KOPT-K1 (cell line): Measurements from ENCODE around the gene RPS6KL1.

Experiments
- H3K27ac ChIP-seq: fragments of 200-600 bp; sonication (generic); 2 replicates; pipeline ENCODE4 v1.5.1; 2016; ENCODE audit warnings: antibody characterized with exemption, mild to moderate bottlenecking, low read depth, low read length; ENCODE audit not compliant: poor library complexity, severe bottlenecking
- H3K36me3 ChIP-seq: fragments of 200-600 bp; sonication (generic); 2 replicates; pipeline ENCODE4 v1.5.1; 2017; ENCODE audit warnings: antibody characterized with exemption, mild to moderate bottlenecking, low read length, moderate library complexity; ENCODE audit not compliant: insufficient read depth
- H3K9me3 ChIP-seq: fragments of 200-600 bp; sonication (generic); 2 replicates; pipeline ENCODE4 v1.5.1; 2017; ENCODE audit warnings: antibody characterized with exemption, low read length, mild to moderate bottlenecking; ENCODE audit not compliant: insufficient read depth, poor library complexity, severe bottlenecking

The RPS6KL1 gene

DNA sequence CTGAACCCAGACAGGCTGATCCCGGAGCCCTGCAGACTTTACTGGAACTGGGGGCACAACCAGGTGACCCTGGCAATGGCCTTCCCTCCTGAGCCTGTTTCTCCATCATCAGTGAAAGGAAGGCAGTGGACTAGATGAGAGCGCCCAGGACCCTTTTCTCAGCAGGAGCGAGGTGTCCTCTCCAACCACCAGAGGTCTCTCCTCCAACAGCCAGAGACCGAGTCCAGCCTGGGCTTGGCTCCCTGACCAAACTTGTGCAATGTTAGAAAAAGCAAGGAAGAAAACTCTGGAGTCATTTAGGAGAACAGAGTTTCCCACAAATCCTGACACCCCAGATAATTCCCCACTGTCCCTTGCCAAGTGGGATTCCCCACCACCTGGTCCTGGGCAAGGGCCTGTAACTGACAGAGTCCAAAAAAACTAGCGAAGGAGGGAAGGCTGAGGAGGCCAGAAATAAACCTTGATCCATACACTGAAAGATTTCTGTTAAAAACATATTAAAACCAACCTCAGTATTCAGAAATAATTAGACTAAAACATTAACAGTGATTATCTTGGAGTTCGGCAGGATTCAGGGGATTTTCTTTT lies 9.0 kb downstream of the RPS6KL1 start:
- no peaks in the 10 kb centered on the region for H3K36me3 ChIP-seq

DNA sequence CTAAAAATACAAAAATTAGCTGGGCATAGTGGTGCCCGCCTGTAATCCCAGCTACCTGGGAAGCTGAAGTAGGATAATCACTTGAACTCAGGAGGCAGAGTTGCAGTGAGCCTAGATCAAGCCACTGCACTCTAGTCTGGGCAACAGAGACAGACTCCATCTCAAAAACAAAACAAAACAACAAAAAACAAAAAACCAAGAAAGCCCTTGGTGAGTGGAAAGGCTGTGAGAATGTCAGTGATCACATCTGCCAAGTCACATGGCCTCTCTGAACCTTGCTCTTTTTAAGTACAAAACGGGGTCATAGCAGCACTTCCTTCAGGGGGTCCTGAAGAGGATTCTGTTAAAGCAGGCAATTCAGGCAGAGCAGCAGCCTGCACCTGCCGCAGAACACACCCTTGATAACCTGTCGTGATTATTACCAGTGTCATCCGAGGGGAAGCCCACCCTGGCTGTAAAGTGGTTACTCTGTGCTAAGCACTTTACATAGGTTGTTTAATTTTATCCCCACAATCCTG lies 9.6 kb downstream of the RPS6KL1 start:
- Histone ChIP-seq H3K36me3 (no peaks in the 10 kb centered on the region), H3K27ac (no peak overlapping the region), H3K9me3 (no peaks in the 10 kb centered on the region)

More for the DNA sequence above, 9.0 kb downstream of the RPS6KL1 start:
- Histone ChIP-seq H3K27ac (no peak overlapping the region), H3K9me3 (no peaks in the 10 kb centered on the region)

DNA sequence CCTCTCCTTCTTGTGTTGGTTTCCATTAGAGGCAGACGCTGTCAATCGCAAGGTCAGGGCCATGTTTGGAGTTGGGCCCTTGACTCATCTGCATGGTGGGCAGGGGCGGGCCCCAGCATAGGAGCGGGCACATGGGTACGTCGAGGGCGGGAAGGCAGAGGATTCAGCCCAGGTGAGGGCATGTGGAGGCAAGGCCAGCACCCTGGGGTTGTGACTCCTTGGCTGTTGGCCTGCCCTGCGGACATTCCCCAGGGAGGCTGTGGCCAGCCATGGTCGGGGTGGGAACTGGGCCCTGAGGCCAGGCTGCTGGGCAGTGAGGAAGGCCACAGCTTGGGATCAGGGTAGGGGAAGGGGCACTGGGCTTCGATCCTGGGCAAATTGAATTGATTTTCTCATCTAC lies 10.3 kb downstream of the RPS6KL1 start:
- Histone ChIP-seq H3K27ac (no peak overlapping the region), H3K9me3 (no peaks in the 10 kb centered on the region), H3K36me3 (no peaks in the 10 kb centered on the region)

DNA sequence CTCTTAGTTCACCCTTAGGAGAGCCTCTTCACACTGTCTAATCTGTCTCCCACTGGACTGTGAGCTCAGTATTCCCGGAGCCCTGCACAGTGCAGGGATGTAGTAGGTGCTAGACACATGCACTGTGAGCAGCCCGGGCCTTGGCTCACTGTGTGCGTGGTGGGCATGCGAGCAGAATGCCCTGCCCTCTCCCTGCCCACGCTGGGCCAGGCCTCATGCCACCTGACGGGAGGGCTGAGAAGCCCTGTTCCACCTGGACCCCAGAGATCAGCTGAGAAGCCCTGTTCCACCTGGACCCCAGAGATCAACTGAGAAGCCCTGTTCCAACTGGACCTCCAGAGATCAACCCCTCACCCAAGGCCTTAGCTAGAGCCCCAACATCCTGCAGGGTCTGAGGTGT lies 10.9 kb downstream of the RPS6KL1 start:
- Histone ChIP-seq H3K27ac (no peak overlapping the region), H3K9me3 (no peaks in the 10 kb centered on the region)

DNA sequence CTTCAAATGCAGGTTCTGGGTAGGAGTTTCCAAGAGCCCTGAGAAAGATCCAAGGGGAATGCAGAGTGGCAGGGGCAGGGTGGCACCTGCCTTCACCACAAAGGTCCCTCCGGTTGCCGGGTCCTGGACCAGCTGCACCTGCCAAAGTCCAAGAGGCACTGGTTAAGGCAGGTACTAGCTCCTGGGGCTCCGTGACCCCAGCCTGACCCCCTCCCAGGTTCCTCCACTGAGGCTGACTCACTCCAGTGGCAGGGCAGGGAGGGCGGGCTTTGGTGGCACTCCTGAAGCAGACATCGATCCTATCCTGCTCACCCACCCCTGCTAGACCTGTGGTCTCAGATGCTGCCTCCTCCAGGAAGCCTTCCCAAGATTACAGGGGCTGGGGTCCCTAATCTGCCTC lies 11.4 kb downstream of the RPS6KL1 start:
- H3K27ac ChIP-seq: no peak overlapping the region
- H3K36me3 ChIP-seq: peaks cover 9% of the 10 kb centered on the region; the same call in 1 of the 2 replicates
- H3K9me3 ChIP-seq: no peaks in the 10 kb centered on the region

More for the DNA sequence above, 10.9 kb downstream of the RPS6KL1 start:
- peaks cover 5% of the 10 kb centered on the region; the same call in 1 of the 2 replicates for H3K36me3 ChIP-seq

- Histone ChIP-seq H3K27ac (no peak overlapping the region), H3K9me3 (no peaks in the 10 kb centered on the region), H3K36me3 (peaks cover 12% of the 10 kb centered on the region; the same call in 1 of the 2 replicates)
Measured at GRCh38 chr14:74911221-74911620, 11.8 kb downstream of the RPS6KL1 start.

GRCh38 chr14:74910556-74910955 lies 12.5 kb downstream of the RPS6KL1 start:
- Histone ChIP-seq H3K27ac (no peak overlapping the region), H3K9me3 (no peaks in the 10 kb centered on the region), H3K36me3 (peaks cover 18% of the 10 kb centered on the region; the same call in 1 of the 2 replicates)

- Histone ChIP-seq H3K9me3 (no peaks in the 10 kb centered on the region), H3K27ac (no peak overlapping the region)
Measured at GRCh38 chr14:74909911-74910310, 13.1 kb downstream of the RPS6KL1 start.

DNA sequence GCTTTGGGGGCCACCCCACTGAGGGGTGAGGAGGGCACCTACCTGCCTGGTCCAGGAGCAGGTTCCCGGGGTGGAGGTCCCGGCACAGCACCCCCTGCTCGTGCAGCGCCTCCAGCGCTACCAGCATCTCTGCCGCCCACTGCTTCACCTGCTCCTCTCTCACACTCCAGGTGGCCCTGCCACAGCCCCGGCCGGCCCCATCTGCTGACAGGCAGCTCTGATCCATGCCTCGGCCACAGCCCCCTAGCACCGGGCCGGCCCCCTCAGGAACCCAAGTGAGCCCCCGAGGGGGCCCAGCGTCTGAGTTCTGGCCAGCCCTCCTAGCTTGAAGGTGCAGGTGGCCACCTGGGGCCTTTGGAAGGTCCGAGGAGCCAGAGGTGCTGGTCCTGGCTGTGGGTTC lies 13.6 kb downstream of the RPS6KL1 start:
- Histone ChIP-seq H3K36me3 (peaks cover 29% of the 10 kb centered on the region), H3K27ac (no peak overlapping the region), H3K9me3 (no peaks in the 10 kb centered on the region)

More at GRCh38 chr14:74909911-74910310, 13.1 kb downstream of the RPS6KL1 start:
- H3K36me3 ChIP-seq: peaks cover 25% of the 10 kb centered on the region

DNA sequence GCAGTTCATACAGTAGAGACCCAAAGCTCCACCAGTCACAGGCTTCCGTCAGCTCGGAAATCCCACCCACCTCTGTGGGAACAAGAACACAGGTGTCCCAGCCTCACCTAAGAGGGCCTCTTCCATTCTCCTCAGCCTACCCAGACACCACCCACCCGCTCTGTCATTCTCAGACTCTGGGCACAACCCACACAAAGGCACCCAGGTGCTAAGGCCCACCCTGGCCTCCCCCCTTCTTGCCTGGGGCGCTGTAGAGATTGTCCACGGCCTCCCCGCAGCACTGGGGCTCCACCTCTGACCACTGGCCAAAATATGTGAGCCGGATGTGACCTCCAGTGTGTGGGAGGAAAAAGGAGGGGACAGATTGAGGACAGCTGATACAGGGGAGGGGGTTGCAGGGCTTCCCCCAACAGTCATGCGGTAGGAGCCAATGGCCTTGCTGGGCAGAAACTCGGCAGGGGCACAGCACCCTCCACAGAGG lies 14.2 kb downstream of the RPS6KL1 start:
- Histone ChIP-seq H3K27ac (no peak overlapping the region), H3K36me3 (peaks cover 35% of the 10 kb centered on the region), H3K9me3 (no peaks in the 10 kb centered on the region)

- Histone ChIP-seq H3K9me3 (no peaks in the 10 kb centered on the region), H3K36me3 (peaks cover 46% of the 10 kb centered on the region), H3K27ac (no peak overlapping the region)
Measured at GRCh38 chr14:74907744-74908143, 15.3 kb downstream of the RPS6KL1 start.

DNA sequence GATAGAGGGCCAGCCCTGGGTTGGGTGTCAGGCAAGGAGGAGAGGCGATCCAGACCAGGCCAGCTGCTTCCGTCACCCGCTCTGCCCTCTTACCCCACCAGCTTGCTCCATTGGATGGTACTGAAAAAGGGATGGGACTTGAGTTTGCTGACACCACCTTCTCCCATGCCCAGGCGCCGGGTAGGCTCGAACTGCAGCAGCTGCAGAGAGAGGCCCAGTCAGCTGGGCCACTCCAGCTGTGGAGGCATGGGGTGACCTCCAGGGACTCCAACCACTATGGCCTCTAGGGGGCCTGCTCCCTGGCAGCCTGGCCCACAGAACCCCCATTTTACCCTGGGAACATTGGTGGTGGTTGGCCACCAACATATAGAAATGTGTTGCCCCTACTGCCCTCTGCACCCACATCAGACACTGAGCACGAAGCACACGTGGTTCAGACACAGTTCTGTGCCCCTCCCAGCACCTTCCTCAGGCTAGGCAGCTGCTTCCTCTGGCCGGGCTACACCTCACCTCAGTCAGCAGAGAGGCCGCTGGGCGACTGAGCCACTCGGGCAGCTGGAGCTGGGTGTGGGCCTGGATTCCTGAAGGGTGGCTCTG lies 16.0 kb downstream of the RPS6KL1 start:
- no peak overlapping the region for H3K27ac ChIP-seq
- peaks cover 53% of the 10 kb centered on the region for H3K36me3 ChIP-seq
- no peaks in the 10 kb centered on the region for H3K9me3 ChIP-seq

DNA sequence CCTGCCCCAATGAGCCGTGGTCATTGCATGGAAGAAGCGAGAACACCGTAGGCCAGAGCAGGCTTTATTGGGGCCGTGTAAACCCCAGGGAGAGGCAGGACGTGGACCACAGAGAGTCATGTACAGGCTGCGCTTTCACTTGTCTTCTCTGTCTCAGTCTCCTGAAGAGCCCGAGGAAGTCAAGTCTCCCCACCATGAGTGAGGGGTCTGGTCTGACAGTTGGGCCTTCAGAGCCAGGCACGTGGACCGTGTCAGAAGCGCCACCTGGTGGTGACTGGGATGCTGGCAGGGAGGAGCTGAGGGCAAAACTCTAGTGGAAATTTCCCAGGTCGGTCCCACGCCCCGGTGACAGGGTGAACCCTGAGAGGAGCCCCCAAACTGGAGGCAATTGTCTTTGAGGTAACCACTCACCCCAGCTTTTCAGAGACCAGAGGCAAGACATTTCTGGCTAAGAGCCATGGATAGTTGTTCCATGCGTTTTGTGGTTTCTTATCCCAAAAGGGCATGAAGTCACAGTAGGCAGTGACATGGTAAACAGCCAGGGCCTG lies 17.4 kb downstream of the RPS6KL1 start:
- H3K27ac ChIP-seq: no peak overlapping the region
- peaks cover 67% of the 10 kb centered on the region for H3K36me3 ChIP-seq

DNA sequence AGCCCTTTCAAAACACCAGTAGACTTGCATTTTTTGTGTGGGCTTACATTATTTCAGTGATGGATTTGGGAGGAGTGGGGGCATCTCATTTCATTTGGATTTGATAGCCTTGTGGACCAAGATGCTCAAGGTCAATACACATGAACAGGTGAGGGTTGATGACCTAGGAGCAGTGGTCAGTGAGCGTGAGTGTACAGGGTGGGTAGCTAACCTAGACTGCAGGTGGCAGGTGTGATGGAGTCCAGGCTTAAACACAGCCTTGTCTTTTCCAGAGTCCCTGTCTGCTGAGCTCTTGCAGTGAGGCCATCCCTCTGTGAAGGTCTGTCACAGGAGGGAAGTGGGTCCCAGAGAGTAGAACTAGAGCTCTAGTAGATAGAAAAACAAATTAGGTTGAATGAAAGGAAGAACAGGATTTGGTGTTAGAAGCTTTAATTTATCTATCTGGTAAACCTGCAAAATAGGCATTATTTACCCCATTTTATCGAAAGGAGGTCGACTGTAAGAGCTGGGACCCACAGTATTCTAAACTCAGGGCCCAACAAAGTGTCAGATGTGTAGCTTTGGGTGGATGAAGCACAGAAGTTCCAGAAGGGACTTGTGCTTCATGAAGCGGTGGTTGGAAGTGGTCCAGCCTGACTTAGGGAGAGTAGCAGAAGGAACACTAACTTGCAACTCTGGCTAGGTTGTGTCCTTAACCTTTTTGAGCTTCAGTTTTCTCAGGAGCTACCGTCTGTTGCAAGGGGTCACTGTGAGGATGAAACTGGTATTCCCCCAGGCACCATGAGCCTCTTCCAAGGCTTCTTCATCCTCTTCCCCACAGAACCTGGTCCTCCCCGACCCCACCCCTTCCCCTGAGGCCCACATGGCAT lies 18.2 kb downstream of the RPS6KL1 start:
- no peak overlapping the region for H3K27ac ChIP-seq
- H3K36me3 ChIP-seq: peaks cover 75% of the 10 kb centered on the region
- no peaks in the 10 kb centered on the region for H3K9me3 ChIP-seq

More for the DNA sequence above, 17.4 kb downstream of the RPS6KL1 start:
- H3K9me3 ChIP-seq: no peaks in the 10 kb centered on the region
